Ishikawa (cell line): ENCODE measurements around the gene MACROD2.

Experiments used
- CREB1 ChIP-seq: IDR thresholded peaks from 2 replicates; pipeline ENCODE4 v1.6.1; 2012; ENCODE audit warnings: low read depth
- EP300 ChIP-seq: IDR thresholded peaks from 2 replicates; pipeline ENCODE4 v1.6.1; 2012; ENCODE audit warnings: borderline replicate concordance
- FOXM1 ChIP-seq: IDR thresholded peaks from 2 replicates; pipeline ENCODE4 v1.6.1; 2012; ENCODE audit warnings: low read depth, borderline replicate concordance
- TEAD4 ChIP-seq: IDR thresholded peaks from 2 replicates; pipeline ENCODE4 v1.6.1; 2012
- YY1 ChIP-seq: IDR thresholded peaks from 2 replicates; pipeline ENCODE4 v1.6.1; 2012; ENCODE audit warnings: low read depth
- TF ChIP-seq, protein P1 (sequence below): IDR thresholded peaks from 2 replicates; pipeline ENCODE4 v1.6.1; 2012

DNA sequence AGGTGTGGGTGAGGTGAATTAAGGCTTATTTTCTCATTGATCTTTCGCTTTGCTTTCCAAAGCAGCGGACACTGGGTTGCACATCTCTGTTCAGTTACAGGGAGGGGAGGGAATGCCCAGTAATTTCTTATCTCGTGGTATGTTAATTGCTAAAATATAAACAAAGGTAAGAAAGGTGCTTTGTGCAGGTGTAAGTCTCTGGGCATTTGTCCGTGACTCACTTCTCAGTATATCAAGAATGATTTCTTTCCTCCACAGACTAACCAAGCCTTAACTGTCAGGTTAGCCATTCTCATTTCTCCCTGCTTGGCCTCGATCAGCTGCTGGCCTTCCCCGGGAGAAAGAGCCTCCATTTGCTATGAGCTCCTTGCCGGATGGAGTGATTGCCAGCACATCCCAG is 1715.9 kb downstream of the MACROD2 start:
- no peak for TF ChIP-seq EP300
- TF ChIP-seq CREB1: no peak
- TF ChIP-seq, protein P1, sequence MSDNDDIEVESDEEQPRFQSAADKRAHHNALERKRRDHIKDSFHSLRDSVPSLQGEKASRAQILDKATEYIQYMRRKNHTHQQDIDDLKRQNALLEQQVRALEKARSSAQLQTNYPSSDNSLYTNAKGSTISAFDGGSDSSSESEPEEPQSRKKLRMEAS: no peak
- no peak for TF ChIP-seq YY1
- TF ChIP-seq FOXM1: no peak
- TF ChIP-seq TEAD4: no peak
